Gastrocnemius medialis (tissue), 4 donors: ENCODE measurements around the gene CYP17A1.

Experiments used
- CTCF ChIP-seq, 5 experiments: fragments of 450-650 bp in 3 of 5; fragments of 200-600 bp in 2 of 5; sonication (generic) in 2 of 5; IDR thresholded peaks in 4 of 5; conservative IDR thresholded peaks in 1 of 5; 1 replicate in 4 of 5; 2 replicates in 1 of 5; pipeline ENCODE4 v1.5.1; 2016 to 2019; ENCODE audit warnings: antibody characterized with exemption in 5 of 5, mild to moderate bottlenecking in 3 of 5, moderate library complexity in 3 of 5
- POLR2A ChIP-seq, 2 donors: fragments of 450-650 bp; IDR thresholded peaks; one replicate each; pipeline ENCODE4 v1.6.1; 2017; ENCODE audit warnings: antibody characterized with exemption in 2 of 2, mild to moderate bottlenecking in 2 of 2, moderate library complexity in 2 of 2

- TF ChIP-seq CTCF (IDR thresholded peaks at IDR 0.05 in 4 of 5, conservative IDR thresholded peaks at IDR 0.05 in 1 of 5) (no peak), POLR2A (IDR thresholded peaks at IDR 0.05) (no peak)
Measured at GRCh38 chr10:102841827-102842345, 4.7 kb upstream of the CYP17A1 start.
